HG03139 (cell line): ENCODE results near the gene NDUFA6.
"Not testable (repeated sequence)": the region's sequence is repeated elsewhere in the genome, so short reads cannot be mapped to it uniquely, and the experiment has no call there.

Experiments used
- ATAC-seq: cut with Tn5 transposase; IDR thresholded peaks from one replicate; pipeline ENCODE4 v1.9.1; 2021; ENCODE audit not compliant: unreplicated experiment

The NDUFA6 gene

GRCh38 chr22:42072606-42073330 lies 17.8 kb downstream of the NDUFA6 start:
- no peak for ATAC-seq

- not testable (repeated sequence) for ATAC-seq
Measured at GRCh38 chr22:42071508-42071907, 19.1 kb downstream of the NDUFA6 start.

- peak; percentile 77 for ATAC-seq
Measured at GRCh38 chr22:42070517-42071422, 19.8 kb downstream of the NDUFA6 start, which contains the start of gene NAGA. Gene NAGA (minus strand): TSS chr22:42070812. CDS start chr22:42070297, 515 bp downstream.

- no peak for ATAC-seq
Measured at GRCh38 chr22:42069801-42070516, 20.6 kb downstream of the NDUFA6 start.

- no peak for ATAC-seq
Measured at GRCh38 chr22:42068291-42068690, 22.3 kb downstream of the NDUFA6 start.

GRCh38 chr22:42067671-42068251 lies 22.8 kb downstream of the NDUFA6 start:
- no peak for ATAC-seq

GRCh38 chr22:42066937-42067336 lies 23.6 kb downstream of the NDUFA6 start:
- ATAC-seq: no peak

- ATAC-seq: no peak
Measured at GRCh38 chr22:42066126-42066761, 24.3 kb downstream of the NDUFA6 start.

- no peak for ATAC-seq
Measured at GRCh38 chr22:42065438-42066125, 25.0 kb downstream of the NDUFA6 start.

- ATAC-seq: no peak
Measured at GRCh38 chr22:42064629-42065028, 25.9 kb downstream of the NDUFA6 start.

GRCh38 chr22:42062506-42063170 lies 27.9 kb downstream of the NDUFA6 start:
- no peak for ATAC-seq

- ATAC-seq: no peak
Measured at GRCh38 chr22:42061041-42061440, 29.5 kb downstream of the NDUFA6 start.

GRCh38 chr22:42060489-42060888 lies 30.1 kb downstream of the NDUFA6 start:
- no peak for ATAC-seq

- no peak for ATAC-seq
Measured at GRCh38 chr22:42056757-42057511, 33.6 kb downstream of the NDUFA6 start.

GRCh38 chr22:42052765-42053164 lies 37.8 kb downstream of the NDUFA6 start:
- ATAC-seq: no peak

- no peak for ATAC-seq
Measured at GRCh38 chr22:42050641-42051180, 39.9 kb downstream of the NDUFA6 start.

GRCh38 chr22:42041784-42042183 lies 48.8 kb downstream of the NDUFA6 start:
- ATAC-seq: no peak

- ATAC-seq: no peak
Measured at GRCh38 chr22:42039271-42039670, 51.3 kb downstream of the NDUFA6 start.
